GM21576 (cell line): ENCODE results near the gene GOSR1.
"Not testable (repeated sequence)": the region's sequence is repeated elsewhere in the genome, so short reads cannot be mapped to it uniquely, and the experiment has no call there.

ENCODE experiments used
- ATAC-seq: cut with Tn5 transposase; IDR thresholded peaks from one replicate; pipeline ENCODE4 v1.9.1; 2021; ENCODE audit warnings: mild to moderate bottlenecking, moderate library complexity; ENCODE audit not compliant: unreplicated experiment

The GOSR1 gene

DNA sequence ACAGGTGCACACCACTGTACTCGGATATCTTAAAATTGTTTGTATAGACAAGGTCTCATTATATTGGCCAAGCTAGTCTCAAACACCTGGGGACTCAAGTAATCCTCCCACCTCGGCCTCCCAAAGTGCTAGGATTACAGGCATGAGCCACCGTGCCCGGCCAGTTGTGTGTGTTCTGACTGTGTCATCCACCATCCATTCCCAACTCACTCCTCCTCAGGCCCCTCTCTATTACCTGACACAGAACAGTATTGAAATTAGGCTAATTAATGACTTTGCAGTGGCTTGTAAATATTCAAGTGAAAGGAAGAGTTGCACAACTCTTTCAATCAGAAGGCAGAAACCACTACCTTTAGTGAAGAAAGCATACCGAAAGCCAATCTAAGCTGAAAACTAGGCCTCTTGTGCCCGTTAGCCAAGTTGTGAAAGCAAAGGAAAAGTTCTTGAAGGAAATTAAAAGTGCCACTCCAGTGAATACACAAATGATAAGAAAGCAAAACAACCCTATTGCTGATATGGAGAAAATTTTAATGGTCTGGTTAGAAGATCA lies 28.7 kb downstream of the GOSR1 start:
- no peak for ATAC-seq

DNA sequence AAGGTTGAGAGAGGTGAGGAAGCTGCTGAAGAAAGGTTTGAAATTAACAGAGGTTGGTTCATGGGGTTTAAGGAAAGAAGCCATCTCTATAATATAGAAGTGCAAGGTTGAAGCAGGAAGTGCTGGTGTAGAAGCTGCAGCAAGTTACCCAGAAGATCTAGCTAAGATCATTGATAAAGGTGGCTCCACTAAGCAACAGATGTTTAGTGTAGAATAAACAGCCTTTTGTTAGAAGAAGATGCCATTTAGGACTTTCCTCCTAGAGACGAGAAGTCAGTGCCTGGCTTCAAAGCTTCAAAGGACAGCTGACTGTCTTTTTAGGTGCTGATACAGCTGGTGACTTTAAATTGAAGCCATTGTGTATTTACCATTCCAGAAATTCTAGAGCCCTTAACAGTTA lies 29.3 kb downstream of the GOSR1 start:
- ATAC-seq = no peak

DNA sequence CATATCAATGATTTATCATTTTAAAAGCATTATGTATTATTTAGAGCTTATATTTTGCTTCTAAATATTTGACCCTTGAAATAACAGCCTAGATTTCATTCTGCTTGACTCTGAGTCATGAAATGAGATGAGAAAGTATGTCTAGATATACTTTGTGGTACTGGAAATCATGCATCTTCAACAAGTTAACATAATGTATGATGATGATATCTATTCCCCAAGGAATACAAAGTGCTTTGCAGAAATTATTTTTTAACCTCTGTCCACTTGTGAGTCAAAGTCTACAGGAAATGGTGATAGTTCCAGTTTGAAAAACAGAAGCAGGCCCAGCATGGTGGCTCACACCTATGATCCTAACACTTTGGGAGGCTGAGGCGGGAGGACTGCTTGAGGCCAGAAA lies 36.1 kb downstream of the GOSR1 start:
- ATAC-seq = no peak

DNA sequence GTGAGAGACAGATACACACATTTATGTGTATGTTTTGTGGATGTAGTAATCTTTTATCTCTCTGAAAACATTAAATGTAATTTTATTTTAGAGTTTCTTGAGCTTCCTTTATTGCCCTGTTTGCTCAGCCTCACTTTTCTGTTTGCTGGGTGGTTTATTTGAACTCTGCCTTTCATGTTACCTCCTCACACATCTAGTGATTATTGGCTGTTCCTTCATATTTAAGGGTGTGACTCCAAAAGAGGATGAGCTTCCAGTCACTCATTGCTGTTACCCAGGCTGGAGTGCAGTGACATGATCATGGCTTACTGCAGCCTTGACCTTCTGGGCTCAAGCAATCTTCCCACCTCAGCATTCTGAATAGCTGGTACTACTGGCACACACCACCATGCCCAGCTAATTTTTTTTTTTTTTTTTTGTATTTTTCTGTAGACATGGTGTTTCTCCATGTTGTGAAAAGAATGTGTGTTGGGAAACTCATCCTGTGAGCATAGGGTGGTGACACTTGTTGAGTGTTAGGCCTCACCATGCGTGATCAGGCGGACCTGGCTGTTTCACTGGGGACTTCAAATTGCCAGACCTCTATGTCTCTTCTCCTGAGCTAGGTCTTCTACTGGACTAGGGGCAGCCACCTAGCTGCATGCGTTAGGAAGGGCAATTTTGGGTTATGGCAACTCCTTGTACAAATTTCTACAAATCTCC lies 37.8 kb downstream of the GOSR1 start:
- ATAC-seq = no peak

DNA sequence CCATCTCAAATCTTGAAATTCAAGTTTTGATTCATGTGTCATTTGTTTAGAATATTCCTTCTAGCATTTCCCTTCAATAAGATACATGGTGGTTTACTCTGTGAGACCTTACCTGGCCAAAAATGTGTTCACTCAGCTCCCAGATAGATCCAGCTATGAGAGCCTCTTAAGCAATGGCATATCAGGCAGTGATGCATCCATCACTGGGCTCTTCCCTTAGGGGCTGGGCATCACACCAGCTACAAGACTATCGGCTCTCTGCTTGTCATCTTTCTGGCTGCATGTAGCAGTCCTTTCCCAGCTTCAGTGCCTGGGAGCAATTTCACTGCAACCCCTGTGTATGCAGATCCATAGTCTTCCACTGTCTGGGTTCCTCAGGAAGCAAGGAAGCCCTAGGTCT lies 40.6 kb downstream of the GOSR1 start:
- ATAC-seq = no peak

DNA sequence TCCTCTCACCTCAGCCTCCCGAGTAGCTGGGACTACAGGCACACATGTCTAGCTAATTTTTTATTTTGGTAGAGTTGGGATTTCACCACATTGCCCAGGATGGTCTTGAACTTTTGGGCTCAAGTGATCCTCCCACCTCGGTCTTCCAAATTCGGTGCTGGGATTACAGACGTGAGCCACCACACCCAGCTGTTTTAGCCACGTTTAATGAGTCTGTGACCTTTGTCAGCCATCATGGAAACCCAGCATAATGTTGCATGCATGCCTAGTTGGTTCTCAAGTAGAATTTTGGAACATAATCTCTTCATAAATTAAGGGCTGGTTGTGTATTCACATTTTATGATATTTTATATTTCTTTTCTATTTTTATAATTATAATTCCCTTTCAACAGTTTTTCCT lies 42.0 kb downstream of the GOSR1 start:
- ATAC-seq = no peak

DNA sequence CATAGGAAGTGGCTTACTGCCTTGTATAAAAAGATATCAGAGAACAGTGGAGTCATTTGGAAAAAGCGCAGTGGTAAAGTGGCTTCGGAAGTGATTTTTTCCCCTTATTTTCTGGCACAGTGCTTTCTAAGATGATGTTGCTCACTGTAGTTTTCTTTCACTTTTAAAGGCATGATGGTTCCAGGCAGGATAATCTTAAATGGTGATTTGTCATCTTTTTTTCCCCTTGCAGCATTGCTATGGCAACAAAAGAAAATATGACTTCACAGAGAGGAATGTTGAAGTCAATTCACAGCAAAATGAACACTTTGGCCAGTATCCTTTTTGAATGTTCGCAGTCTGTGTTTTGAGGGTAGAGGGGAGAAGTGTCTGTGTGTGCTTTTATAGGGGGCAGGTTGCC lies 42.5 kb downstream of the GOSR1 start:
- no peak for ATAC-seq

DNA sequence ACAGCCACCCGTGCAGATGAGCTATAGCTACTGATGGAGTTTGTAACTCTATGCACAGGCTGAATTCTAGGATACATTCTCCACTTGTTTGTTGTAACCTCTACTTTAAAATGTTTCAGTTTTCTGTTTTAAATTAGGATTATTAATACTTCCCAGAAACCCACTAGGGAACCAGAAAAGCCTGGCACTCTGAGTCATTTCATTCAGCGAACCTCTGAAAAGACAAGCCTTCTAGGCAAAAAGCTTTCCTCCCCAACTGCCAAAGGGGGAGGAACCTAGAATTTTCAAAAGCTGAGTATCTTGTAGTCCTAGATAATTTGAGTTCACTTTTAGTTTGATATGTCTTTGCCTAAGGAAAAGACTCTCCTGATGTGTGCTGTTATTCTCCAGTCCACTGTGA lies 43.2 kb downstream of the GOSR1 start:
- ATAC-seq = no peak

DNA sequence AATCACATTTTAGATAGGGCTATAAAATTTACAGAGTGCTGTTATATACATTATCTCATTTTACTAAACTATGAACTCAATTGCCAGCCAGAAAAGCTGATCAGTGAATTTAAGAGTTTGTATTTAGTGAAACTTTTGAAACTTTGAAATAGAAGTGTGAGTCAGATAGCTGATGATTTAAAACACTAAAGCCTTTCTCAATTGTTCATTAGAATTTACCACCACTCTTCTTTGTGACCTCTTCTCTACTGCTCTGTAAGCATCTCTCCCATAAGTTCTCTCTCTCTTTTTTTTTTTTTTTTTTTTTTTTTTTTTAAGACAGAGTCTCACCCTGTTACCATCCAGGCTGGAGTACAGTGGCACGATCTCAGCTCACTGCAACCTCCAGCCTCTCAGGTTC lies 43.7 kb downstream of the GOSR1 start:
- ATAC-seq = no peak

DNA sequence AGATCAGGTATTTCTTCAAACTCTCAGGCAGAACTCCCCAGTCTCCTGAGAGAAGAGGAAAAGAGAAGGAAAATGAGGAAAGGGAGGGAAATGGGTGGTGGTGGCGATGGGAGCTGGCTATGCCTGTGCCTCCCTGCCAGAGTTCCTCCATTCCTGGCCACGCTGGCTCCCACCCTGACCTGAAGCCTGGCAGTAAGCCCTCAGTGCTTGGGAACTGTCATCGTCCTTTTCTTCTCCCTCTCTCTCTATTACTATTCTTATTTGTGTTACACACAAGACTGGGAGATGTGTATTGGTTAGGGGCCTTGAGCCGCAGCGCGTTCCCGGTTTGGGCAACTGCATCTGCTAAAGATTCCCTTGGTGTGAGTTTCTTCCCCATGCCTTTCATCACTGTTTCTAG lies 44.6 kb downstream of the GOSR1 start:
- no peak for ATAC-seq

DNA sequence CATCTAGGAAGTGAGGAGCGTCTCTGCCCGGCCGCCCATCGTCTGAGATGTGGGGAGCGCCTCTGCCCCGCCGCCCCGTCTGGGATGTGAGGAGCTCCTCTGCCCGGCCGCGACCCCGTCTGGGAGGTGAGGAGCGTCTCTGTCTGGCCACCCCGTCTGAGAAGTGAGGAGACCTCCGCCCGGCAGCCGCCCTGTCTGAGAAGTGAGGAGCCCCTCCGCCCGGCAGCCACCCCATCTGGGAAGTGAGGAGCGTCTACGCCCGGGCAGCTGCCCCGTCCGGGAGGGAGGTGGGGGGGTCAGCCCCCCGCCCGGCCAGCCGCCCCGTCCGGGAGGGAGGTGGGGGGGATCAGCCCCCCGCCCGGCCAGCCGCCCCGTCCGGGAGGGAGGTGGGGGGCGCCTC lies 46.0 kb downstream of the GOSR1 start:
- not testable (repeated sequence) for ATAC-seq

DNA sequence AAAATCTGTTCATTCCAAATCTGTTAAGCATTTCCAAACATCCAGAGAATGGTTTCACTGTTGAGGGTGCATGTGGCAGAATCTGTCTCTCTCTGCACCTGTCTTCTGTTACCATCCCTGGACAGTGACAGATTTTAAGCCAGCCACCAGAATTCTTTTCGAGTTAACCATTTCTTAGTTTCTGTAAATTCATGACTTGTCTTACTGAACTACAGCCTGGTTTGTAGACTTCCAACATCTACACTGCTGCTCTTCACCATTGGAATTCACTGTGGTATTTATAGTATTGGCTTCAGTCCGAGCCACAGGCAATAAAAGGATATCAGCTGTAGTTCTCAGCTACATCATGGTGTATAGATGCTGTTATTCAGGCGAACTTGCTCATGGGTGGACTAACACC lies 47.6 kb downstream of the GOSR1 start:
- no peak for ATAC-seq

DNA sequence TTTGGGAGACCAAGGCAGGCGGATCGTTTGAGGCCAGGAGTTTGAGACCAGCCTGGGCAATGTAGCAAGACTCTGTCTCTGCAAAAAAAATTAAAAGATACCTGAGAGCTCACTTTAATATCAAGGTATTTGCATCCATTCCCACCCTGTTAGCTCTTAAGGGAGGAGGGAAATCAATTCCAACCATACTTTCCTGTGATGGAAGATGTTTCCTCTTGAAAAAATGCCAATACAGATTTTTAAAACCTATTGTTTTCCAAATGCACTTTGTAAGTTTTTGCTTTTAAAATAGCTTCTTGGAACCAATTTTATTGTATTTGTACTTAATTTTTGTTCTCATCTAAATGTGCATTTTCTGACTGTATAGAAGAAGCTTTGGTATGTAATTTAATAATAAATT lies 49.2 kb downstream of the GOSR1 start:
- ATAC-seq = no peak

DNA sequence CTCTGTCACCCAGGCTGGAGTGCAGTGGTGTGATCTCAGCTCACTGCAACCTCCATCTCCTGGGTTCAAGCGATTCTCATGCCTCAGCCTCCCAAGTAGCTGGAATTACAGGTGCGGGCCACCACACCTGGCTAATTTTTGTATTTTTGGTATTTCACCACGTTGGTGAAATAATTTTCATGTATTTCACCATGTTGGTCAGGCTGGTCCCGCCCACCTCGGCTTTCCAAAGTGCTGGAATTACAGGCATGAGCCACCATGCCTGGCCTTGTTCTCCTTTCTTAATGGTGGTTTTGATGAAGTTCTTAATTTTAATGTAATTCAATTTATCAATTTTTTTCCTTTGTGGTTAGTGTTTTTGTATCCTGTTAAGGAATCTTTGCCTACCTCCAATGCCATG lies 51.5 kb downstream of the GOSR1 start:
- not testable (repeated sequence) for ATAC-seq

DNA sequence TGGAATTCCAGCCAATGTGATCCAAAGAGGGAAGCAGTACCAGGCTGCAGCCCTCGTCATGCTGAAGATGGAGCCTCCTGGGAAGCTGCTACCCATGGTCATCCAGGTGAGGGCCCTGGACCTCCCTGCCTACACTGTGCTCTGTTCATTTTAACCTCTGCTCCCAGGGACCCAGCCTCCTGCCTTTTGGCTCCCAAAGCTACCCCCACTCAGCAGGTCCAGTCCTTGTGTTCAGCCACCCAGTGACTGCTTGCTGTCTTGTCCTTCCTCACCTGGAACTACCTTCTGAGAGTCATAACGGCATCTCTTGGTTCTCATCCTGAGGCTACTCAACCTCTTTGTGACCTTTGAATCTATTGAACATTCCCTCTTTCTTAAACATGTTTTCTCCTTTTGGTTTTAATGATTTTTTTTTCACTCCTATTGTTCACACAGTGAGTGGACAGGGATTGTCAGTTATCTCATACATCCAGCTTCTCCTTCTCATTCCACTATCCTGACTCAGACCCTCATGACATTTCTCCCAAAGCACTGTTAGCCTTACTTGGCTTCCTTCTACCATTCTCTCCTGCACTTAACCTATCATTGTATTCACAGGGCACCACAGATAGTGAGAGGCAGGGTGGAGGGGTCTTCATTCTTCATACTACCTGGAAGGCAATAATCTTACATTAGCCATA lies 53.3 kb downstream of the GOSR1 start:
- no peak for ATAC-seq

DNA sequence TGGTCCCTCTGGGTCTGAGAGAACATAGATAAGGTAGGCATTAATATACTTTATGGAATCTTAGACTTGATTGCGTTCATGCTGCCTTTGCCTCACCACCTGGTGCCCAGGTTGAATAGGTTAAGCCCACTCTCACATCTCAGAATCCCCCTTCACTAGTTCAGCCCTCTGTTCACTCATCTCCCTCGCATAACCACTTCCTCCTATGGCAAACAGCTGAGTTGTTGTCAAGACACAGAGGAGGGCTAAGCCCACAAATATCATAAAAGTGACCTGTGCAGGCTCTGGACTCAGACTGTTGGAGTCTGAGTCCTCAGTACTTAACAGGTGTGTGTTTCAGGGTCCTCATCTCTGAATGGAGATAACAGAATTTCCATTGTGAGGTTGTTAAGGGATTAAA lies 55.7 kb downstream of the GOSR1 start:
- ATAC-seq = no peak

DNA sequence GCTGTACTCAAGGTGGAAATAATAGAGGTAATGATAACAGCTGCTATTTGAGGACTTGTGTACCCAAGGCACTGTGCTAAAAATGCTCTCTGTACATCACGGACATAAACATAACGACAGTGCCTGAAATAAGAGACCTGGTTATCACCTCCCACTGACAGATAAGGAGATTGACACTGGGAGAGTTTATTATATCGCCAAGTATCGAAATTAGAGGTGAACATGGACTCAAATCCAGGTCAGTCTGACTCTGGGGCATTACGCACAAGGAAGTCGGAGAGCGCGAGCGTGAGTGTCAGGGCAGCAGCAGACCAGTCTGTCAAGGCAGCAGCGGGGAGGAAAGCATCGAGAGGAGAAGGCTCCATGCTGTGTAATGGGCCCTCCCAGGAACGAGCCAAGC lies 57.1 kb downstream of the GOSR1 start:
- no peak for ATAC-seq

DNA sequence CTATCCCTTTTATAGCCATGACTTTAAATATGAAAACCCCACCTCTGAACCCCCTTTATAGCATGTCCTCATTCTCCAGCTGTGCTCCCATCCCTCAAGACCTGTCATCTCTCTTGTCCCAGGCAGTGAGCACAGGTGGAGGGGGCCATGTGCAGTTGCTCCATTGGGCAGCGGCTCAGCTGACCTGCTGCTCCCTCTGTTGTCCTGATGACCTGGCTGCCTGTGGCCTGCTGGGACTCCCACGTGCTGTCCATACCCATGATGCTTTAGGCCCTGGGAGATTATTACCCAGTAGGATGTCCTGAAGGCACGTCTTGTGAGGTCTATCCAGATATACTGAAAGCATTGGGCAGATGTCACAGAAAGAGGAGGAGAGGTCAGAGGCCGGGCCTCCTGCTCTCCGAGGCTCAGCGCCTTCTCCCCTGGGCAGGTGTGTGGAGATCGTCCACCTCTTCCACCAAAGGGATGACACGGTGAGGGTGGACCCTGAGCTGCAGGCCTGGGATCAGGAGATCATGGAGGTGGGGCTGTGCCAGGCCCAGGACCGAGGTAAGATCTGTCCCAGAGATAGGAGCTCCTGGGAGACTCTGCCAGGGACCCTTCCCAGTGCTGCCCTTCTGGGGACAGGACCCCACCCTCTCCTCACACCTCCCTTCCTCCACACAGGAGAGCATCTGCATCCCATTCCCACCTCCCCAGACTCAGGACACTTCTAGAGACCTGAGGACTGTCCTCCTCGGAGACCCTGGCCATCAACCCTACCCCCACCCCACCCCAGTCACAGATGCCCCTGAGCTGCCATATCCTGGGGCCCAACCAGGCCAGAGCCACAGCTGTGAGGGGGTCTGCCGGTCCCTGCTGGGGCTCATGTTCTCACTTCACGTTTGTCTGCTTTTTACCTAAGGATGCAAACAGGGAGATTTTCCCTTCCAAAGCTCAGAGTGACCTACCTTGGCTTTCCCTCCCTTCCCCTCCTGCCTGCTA lies 58.0 kb downstream of the GOSR1 start:
- ATAC-seq = no peak

DNA sequence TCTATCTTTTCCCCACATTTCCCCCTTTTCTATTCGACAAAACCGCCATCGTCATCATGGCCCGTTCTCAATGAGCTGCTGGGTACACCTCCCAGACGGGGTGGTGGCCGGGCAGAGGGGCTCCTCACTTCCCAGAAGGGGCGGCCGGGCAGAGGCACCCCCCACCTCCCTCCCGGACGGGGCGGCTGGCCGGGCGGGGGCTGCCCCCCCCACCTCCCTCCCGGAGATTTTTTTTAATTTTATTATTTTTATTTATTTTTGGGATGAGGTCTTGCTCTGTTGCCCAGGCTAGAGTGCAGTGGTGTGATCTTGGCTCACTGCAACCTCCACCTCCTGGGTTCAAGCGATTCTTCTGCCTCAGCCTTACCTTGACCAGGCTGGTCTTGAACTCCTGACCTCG lies 59.6 kb downstream of the GOSR1 start:
- not testable (repeated sequence) for ATAC-seq

DNA sequence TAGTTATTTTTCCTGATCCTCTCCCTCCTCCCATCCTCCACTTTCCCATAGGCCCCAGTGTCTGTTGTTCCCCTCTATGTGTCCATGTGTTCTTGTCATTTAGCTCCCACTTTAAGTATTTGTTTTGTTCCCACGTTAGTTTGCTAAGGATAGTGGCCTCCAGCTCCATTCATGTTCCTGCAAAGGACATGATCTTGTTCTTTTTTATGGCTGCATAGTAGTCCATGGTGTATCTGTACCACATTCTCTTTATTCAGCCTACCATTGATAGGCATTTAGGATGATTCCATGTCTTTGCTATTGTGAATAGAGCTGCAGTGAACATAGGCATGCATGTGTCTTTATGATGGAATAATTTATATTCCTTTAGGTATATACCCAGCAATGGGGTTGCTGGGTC lies 60.5 kb downstream of the GOSR1 start:
- ATAC-seq = not testable (repeated sequence)

DNA sequence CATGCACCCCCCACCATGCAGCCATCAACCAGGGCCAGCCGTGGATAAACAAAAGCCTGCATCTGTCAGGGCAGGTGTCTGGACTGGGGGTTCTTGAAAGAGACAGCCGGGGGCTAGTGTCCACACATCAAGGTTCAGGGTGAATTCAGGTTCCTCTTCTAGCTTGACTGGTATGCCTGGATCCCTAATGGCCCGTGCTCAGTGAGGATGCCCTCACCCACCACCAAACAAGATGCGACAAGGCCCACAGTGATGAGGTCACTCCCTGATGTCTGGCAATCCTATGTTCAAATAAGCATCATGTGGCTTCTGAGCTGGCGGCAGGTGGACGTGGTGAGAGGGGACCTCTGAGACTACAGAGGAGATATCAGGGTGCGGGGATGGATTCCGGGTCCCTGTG lies 64.6 kb downstream of the GOSR1 start:
- no peak for ATAC-seq
